ENCODE results near the gene STK11. TPM values are rescaled to one million over a fixed set of nuclear protein-coding genes. Genes with fewer than 3 reads are reported as not detected.
"Not testable (repeated sequence)": the region's sequence is repeated elsewhere in the genome, so short reads cannot be mapped to it uniquely, and the experiment has no call there.

Gene STK11
- total RNA-seq, 1 donor from 2014 or later = 69.6 TPM

GRCh38 chr19:1245494-1246264, 40.1 kb downstream of the STK11 start:
- no peak overlapping the region for H3K4me3 Mint-ChIP-seq
- no peak for DNase-seq (ENCODE audit: low spot score)
- no peaks in the 10 kb centered on the region for H3K9me3 Mint-ChIP-seq
- H3K4me1 Mint-ChIP-seq (ENCODE audit: low read depth) = peaks cover 15% of the 10 kb centered on the region
- H3K27me3 Mint-ChIP-seq (ENCODE audit: insufficient read depth) = peaks cover 3% of the 10 kb centered on the region
- intact Hi-C loops (cut with micrococcal nuclease) = loop anchor here (10.0 kb wide), 1 partner anchor 561 kb away; no protein-coding TSS in a partner anchor
- no peak overlapping the region for H3K27ac Mint-ChIP-seq
- H3K36me3 Mint-ChIP-seq (ENCODE audit: low read depth) = peaks cover 2% of the 10 kb centered on the region

DNA sequence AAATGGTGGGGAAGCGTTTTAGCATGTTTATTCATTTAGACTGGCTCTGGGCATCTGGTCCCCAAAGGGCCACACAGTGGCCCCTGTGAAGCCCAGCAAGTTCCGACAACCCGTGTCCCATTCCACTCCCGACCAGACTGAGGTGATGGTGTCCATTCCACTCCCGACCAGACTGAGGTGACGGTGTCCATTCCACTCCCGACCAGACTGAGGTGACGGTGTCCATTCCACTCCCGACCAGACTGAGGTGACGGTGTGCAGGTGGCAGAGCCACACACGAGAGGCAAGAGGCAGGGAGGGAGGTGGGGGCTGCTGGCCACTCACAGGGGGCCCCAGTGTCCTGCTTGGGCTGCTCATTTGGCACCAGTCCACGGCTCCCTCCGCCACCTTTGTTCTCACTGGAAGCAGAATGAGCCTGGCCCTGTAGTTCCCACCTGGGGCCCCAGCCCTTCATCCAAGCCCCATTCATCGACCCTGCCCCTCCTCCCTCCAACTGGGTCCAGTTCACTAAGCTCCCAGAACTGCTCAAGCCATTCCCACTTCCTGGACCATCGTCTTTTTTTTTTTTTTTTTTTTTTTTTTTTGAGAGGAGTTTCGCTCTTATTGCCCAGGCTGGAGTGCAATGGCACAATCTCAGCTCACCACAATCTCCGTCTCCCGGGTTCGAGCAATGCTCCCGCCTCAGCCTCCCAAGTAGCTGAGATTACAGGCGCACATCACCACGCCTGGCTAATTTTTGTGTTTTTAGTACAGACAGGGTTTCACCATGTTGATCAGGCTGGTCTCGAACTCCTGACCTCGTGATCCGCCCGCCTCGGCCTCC, 40.9 kb downstream of the STK11 start:
- not testable (repeated sequence) for H3K27ac Mint-ChIP-seq; H3K4me3 Mint-ChIP-seq; DNase-seq (ENCODE audit: low spot score); H3K9me3 Mint-ChIP-seq; H3K27me3 Mint-ChIP-seq (ENCODE audit: insufficient read depth); H3K4me1 Mint-ChIP-seq (ENCODE audit: low read depth); H3K36me3 Mint-ChIP-seq (ENCODE audit: low read depth)
- intact Hi-C loops (cut with micrococcal nuclease) = loop anchor here (10.0 kb wide), 1 partner anchor 562 kb away; no protein-coding TSS in a partner anchor

GRCh38 chr19:1247748-1248138, 42.2 kb downstream of the STK11 start:
- DNase-seq (ENCODE audit: low spot score) = no peak
- H3K4me3 Mint-ChIP-seq = no peak overlapping the region
- intact Hi-C loops (cut with micrococcal nuclease) = loop anchor here (2.0 to 10.0 kb wide), 2 partner anchors 323 to 563 kb away; no protein-coding TSS in a partner anchor
- peaks cover 4% of the 10 kb centered on the region for H3K4me1 Mint-ChIP-seq (ENCODE audit: low read depth)
- H3K36me3 Mint-ChIP-seq (ENCODE audit: low read depth) = peaks cover 12% of the 10 kb centered on the region
- peak overlapping the region; percentile 29 for H3K27ac Mint-ChIP-seq
- H3K9me3 Mint-ChIP-seq = no peaks in the 10 kb centered on the region
- H3K27me3 Mint-ChIP-seq (ENCODE audit: insufficient read depth) = no peaks in the 10 kb centered on the region

GRCh38 chr19:1248139-1248785, 42.7 kb downstream of the STK11 start, which contains the start of gene MIDN:
MIDN (plus strand) TSS chr19:1248583; CDS start chr19:1250297, 1,714 bp downstream.
- intact Hi-C loops (cut with micrococcal nuclease) = loop anchor here (2.0 to 10.0 kb wide), 2 partner anchors 323 to 563 kb away; no protein-coding TSS in a partner anchor
- H3K27me3 Mint-ChIP-seq (ENCODE audit: insufficient read depth) = no peaks in the 10 kb centered on the region
- H3K4me1 Mint-ChIP-seq (ENCODE audit: low read depth) = peaks cover 5% of the 10 kb centered on the region
- peak within 1 kb of the TSS; percentile 80 for H3K4me3 Mint-ChIP-seq
- H3K27ac Mint-ChIP-seq = peak within 1 kb of the TSS; percentile 86
- H3K36me3 Mint-ChIP-seq (ENCODE audit: low read depth) = peaks cover 14% of the 10 kb centered on the region
- peak; percentile 72 for DNase-seq (ENCODE audit: low spot score)
- no peaks in the 10 kb centered on the region for H3K9me3 Mint-ChIP-seq

DNA sequence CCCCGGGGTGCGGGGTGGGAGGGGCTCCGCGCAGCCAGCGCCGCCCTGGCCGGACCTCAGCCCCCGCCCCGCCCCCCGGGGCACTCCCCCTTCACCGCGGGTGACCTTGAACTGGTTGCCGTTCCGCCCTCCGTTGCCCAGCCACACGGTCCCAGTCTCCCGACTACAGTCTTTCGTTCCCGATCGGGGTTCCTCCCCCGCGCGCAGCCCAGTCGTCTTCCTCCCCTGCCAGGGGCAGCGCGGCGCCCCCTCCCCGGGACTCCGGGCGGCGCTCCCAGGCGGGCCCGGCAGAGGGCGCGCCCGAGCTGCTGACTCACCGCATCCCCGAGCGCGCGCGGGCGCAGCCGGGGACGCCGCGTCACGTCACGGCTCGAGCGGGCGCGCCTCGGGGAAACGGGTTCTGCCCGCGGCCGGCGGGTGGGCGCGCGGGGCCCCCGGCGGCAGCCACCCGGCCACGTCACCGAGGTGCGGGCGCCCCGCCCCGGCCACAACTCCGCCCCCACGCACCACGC, 43.3 kb downstream of the STK11 start:
- H3K4me1 Mint-ChIP-seq (ENCODE audit: low read depth) = peaks cover 5% of the 10 kb centered on the region
- peak overlapping the region; percentile 80 for H3K4me3 Mint-ChIP-seq
- H3K36me3 Mint-ChIP-seq (ENCODE audit: low read depth) = peaks cover 17% of the 10 kb centered on the region
- H3K27me3 Mint-ChIP-seq (ENCODE audit: insufficient read depth) = no peaks in the 10 kb centered on the region
- no peaks in the 10 kb centered on the region for H3K9me3 Mint-ChIP-seq
- intact Hi-C loops (cut with micrococcal nuclease) = loop anchor here (1.0 to 10.0 kb wide), 7 partner anchors 8 to 614 kb away; partner anchors contain the start of genes ATP5F1D, CIRBP, KLF16 and STK11
- DNase-seq (ENCODE audit: low spot score) = peak; percentile 82
- H3K27ac Mint-ChIP-seq = peak overlapping the region; percentile 86

GRCh38 chr19:1249298-1249989, 43.9 kb downstream of the STK11 start:
- Mint-ChIP-seq H3K27ac (peak overlapping the region; percentile 86), H3K4me3 (peak overlapping the region; percentile 82), H3K4me1 (ENCODE audit: low read depth) (peaks cover 5% of the 10 kb centered on the region), H3K36me3 (ENCODE audit: low read depth) (peaks cover 18% of the 10 kb centered on the region), H3K9me3 (no peaks in the 10 kb centered on the region), H3K27me3 (ENCODE audit: insufficient read depth) (no peaks in the 10 kb centered on the region)
- intact Hi-C loops (cut with micrococcal nuclease) = loop anchor here (1.0 to 10.0 kb wide), 7 partner anchors 8 to 614 kb away; partner anchors contain the start of genes ATP5F1D, CIRBP, KLF16 and STK11
- DNase-seq (ENCODE audit: low spot score) = peak; percentile 91

DNA sequence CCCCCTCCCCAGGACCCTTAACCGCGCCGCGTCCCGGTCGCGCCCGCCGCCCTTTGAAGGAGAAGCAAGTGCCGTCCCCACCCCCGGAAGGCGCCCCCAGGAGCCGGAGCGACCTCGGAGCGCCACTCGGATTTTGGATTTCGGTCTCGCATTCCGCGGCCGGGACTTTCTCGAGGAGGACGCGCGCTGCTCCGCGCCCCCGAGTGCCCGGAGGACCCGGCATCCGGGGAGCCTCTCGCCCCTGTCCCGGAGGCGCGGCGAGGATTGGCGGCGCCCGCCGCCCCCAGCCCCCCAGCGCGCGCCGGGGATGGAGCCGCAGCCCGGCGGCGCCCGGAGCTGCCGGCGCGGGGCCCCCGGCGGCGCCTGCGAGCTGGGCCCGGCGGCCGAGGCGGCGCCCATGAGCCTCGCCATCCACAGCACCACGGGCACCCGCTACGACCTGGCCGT, 44.4 kb downstream of the STK11 start:
- intact Hi-C loops (cut with micrococcal nuclease) = loop anchor here (1.0 to 10.0 kb wide), 7 partner anchors 9 to 613 kb away; partner anchors contain the start of genes ATP5F1D, CIRBP, KLF16 and STK11
- Mint-ChIP-seq H3K27me3 (ENCODE audit: insufficient read depth) (no peaks in the 10 kb centered on the region), H3K27ac (no peak overlapping the region), H3K9me3 (no peaks in the 10 kb centered on the region), H3K36me3 (ENCODE audit: low read depth) (peaks cover 23% of the 10 kb centered on the region), H3K4me3 (peak overlapping the region; percentile 82), H3K4me1 (ENCODE audit: low read depth) (peaks cover 5% of the 10 kb centered on the region)
- DNase-seq (ENCODE audit: low spot score) = no peak

GRCh38 chr19:1250437-1251260, 45.1 kb downstream of the STK11 start:
- H3K27ac Mint-ChIP-seq = peak overlapping the region; percentile 89
- H3K4me3 Mint-ChIP-seq = peak overlapping the region; percentile 95
- no peaks in the 10 kb centered on the region for H3K27me3 Mint-ChIP-seq (ENCODE audit: insufficient read depth)
- DNase-seq (ENCODE audit: low spot score) = no peak
- peaks cover 5% of the 10 kb centered on the region for H3K4me1 Mint-ChIP-seq (ENCODE audit: low read depth)
- intact Hi-C loops (cut with micrococcal nuclease) = no loop called here
- H3K36me3 Mint-ChIP-seq (ENCODE audit: low read depth) = peaks cover 24% of the 10 kb centered on the region
- no peaks in the 10 kb centered on the region for H3K9me3 Mint-ChIP-seq

DNA sequence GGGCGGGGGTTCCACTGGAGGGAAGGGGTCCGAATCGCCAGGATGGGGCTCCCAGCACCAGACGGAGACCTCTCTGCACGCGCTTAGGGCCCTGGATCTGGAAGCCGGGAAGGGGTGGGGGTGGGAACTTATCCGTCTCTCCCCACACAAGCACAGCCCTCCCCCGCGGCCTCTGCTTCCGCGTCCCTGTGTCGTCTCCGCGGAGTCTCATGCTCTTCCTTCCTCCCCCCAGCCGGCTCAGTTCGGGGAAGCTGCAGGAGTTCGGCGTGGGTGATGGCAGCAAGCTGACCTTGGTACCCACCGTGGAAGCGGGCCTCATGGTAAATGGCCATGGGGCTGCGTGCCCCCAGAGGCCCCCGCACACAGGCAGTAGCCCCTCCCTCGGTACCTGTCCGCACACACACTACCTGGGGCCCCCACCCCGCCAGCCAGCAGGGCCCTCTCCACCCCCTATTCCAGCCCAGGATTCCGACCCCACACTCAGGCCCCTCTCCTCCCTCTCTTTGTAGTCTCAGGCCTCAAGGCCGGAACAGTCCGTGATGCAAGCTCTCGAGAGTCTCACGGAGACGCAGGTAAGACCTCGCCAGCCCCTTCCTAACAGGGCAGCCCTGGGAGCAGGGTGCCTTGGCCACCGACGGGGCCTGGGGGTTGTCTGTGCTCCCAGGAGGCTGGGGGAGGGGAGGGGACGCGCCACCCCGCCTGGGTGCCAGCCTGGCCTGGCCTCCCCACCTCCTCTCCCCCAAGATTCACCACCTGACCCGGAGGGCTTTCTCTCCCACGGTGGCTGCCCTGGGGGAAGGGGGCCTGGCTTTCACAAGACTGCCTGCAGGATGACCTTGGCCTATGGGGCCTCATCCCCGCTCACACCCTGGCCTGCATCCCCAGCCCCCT, 46.0 kb downstream of the STK11 start:
- intact Hi-C loops (cut with micrococcal nuclease) = no loop called here
- Mint-ChIP-seq H3K4me1 (ENCODE audit: low read depth) (peaks cover 5% of the 10 kb centered on the region), H3K27me3 (ENCODE audit: insufficient read depth) (no peaks in the 10 kb centered on the region), H3K4me3 (peak overlapping the region; percentile 95), H3K36me3 (ENCODE audit: low read depth) (peaks cover 24% of the 10 kb centered on the region), H3K9me3 (no peaks in the 10 kb centered on the region), H3K27ac (peak overlapping the region; percentile 89)
- DNase-seq (ENCODE audit: low spot score) = peak; percentile 60

GRCh38 chr19:1252221-1252820, 46.7 kb downstream of the STK11 start:
- Mint-ChIP-seq H3K36me3 (ENCODE audit: low read depth) (peaks cover 24% of the 10 kb centered on the region), H3K4me1 (ENCODE audit: low read depth) (peaks cover 5% of the 10 kb centered on the region), H3K4me3 (peak overlapping the region; percentile 95), H3K9me3 (no peaks in the 10 kb centered on the region), H3K27me3 (ENCODE audit: insufficient read depth) (no peaks in the 10 kb centered on the region), H3K27ac (peak overlapping the region; percentile 86)
- DNase-seq (ENCODE audit: low spot score) = no peak
- intact Hi-C loops (cut with micrococcal nuclease) = no loop called here
